ENCODE results near the gene SAMSN1.

The SAMSN1 gene

DNA sequence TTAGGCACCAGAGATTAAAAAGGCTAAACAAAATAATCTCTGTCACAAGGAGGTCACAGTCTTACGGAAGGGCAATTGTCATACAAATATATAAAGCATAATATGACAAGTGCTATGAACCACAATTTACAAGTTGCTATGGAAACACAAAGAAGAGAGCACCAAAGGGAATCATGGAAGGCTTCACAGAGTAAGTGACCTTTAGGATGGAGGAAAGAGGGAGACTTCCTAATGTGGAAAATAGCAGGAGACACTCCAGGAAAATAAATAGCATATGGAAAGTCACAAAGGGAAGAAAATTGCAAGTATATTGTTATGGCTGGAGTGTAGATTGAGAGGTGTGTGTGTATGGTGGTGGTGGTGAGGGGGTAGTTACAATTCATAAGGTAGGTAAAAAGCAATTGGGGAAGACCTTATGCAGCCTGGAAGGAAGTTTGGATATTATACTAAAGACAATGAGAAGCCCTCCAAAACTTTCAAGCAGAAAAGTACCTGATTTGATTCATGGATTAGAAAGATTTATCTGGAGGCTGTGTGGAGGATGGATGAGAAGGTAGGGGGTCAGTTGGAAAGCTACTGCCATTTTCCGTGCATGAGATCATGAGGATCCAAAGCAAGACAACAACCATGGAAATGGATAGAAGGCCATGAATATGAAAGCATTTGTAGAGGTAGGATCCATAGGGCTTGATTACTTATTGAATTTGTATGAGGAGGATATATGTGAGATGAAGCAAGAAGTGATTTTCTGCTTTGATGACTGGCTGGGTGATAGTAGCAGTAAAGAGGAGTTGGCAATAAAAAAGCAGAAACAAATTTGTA, 61.7 kb downstream of the SAMSN1 start:
- no peak for DNase-seq (ENCODE audit: low read depth in 3 of 3)

- DNase-seq (ENCODE audit: low read depth in 3 of 3), result no peak
These were observed 62.8 kb downstream of the SAMSN1 start for GRCh38 chr21:14483296-14483695.

- DNase-seq (ENCODE audit: low read depth in 3 of 3), result peak in 1 of 3 experiments; percentile 10
These were observed 64.0 kb downstream of the SAMSN1 start for GRCh38 chr21:14482165-14482564.

- DNase-seq (ENCODE audit: low read depth in 3 of 3), result no peak
These were observed 65.6 kb downstream of the SAMSN1 start for GRCh38 chr21:14480411-14481031.

DNA sequence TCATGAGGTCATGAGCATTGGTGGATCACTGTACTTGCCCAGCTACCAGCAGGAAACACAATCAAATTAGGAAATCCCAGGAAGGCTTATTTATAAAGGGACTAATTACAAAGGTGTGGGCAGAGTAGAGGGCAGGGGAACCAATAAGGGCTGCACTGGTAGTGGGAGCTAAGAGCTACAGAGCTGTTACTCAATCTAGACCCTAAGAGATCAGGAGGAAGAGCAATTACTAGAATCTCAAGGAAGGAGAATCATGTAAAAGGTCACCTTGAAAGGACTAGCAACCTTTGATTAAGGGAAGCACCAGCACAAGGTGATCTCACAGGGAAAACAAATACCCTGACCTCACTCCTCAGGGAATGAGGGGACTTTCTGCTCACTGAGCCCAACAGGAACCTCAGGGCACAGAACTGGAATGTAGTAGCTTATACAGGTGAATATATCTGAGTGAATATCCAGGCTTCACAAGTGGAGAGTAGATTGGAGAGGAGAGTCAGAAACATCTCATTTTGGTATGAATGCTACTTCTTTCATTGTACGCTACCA, 66.8 kb downstream of the SAMSN1 start:
- no peak for DNase-seq (ENCODE audit: low read depth in 3 of 3)

GRCh38 chr21:14477841-14478240, 68.3 kb downstream of the SAMSN1 start:
- DNase-seq (ENCODE audit: low read depth in 3 of 3), result no peak

DNA sequence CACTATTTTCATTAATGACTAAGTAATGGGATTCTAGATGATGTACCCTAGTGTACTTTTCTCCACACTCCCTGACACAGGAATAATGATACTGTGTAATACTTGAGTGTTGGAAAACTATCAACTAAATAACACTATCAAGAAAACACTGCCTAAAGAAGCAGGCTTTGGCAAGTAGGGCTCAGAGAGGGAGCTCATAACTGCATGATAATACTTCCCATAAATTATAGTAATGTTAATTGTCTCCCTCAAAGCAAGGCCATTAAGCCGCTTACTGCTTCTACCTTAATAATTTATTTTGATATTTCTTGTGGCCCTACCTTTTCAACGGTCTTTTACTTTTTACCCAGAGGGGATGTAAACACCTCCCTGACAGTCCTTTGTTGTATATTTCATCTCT, 69.0 kb downstream of the SAMSN1 start:
- no peak for DNase-seq (ENCODE audit: low read depth in 3 of 3)

DNA sequence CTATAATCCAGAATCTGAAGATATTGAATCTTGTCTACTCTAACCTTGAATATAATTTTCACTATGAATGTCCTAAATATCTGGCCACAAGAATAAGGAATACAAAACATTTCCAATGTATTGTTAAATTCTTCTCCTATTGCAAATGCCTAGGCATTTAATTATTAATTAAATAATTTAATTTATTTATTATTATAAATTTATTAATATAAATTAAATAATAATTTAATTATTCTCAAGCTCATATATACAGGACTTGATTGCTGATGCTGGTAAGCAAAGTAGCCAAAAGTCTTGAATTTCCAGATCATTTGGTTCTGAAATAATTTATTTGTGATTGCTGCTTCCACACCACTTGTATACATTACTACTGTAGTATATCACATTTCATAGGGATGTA, 71.1 kb downstream of the SAMSN1 start:
- no peak for DNase-seq (ENCODE audit: low read depth in 3 of 3)

DNA sequence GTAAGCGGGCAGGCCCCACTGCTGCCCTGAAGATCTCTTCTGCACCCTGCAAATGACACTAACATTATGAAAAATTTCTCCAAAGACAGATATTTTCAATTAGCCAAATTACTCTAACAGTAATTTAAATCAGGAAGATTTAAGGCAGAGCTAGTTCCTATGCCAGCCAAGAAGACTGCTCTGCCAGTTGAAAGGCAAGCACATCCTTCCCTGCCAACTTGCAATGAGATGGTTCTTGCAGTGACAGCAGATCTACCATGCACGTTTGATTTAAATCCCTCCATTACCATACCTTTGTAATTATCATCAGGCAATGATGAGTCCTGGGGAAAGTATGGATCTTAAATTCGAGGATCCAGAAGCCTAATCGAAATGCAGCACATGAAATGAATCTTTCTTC, 76.5 kb downstream of the SAMSN1 start:
- DNase-seq (ENCODE audit: low read depth in 3 of 3), result no peak

GRCh38 chr21:14466715-14467114, 79.4 kb downstream of the SAMSN1 start:
- no peak for DNase-seq (ENCODE audit: low read depth in 3 of 3)

GRCh38 chr21:14457762-14458161, 88.4 kb downstream of the SAMSN1 start:
- DNase-seq (ENCODE audit: low read depth in 3 of 3), result no peak

DNA sequence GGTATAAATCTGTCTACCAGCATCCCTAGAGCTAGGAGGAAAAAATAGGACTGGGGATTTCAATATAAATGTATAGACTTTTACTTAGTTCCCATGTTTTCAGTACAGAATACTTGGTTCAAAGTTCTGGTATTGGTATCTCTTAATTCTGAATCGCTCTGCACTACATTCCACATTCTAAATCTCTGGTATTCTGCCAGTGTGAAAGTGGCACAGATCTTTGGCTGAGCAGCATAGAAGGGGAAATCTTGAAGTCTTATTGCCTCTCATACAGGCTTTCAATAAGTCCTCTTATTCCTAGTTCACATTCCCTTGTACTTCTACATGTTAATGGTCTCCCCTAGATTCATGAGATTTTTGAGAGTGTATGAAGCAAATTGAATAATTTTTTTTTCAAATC, 89.2 kb downstream of the SAMSN1 start:
- DNase-seq (ENCODE audit: low read depth in 3 of 3), result no peak

DNA sequence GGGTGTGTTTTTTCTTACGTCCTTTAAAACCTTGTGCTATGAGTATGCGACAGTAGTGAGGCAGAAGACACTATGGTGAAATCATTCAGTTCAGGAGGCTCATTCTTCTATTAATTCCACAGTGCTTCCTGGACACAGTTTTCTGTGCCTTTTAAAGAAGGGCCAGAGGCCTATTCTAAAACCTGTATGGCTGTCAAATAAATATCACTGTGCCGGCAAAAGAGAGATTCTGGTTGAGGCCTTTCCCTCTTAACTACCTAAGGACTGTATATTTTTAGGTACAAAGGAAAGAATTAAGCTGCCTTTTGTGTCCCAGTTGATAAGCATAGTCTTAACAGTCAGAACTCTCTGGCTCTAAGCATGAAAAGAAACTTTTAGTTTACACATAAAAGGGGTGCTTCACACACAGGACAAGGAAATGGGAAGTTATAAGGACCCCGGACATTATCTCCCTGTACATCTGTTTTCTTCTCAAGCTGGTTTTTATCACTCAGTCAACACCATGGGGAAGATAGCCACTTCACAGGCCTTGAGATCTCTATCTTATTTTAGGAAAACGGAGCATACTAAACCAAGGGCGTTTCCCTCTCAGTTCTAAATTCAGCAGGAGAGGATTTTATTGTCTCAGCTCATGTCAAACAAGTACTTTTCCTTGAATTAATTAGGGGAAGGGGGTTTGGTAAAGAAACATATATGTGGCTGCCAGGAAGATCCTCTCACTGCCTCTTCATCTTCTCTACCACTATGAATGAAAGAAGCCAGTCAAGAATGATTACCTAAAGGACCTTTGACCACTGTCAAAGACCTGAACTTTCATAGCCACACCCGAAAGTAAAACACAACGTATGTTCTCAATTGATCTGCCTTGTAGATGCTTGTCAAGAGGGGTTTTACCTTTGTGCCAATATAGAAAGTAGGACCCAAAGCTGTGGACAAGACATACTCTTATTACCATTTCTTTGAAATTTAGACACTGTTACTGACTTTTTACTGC, 91.8 kb downstream of the SAMSN1 start:
- DNase-seq (ENCODE audit: low read depth in 3 of 3), result no peak

DNA sequence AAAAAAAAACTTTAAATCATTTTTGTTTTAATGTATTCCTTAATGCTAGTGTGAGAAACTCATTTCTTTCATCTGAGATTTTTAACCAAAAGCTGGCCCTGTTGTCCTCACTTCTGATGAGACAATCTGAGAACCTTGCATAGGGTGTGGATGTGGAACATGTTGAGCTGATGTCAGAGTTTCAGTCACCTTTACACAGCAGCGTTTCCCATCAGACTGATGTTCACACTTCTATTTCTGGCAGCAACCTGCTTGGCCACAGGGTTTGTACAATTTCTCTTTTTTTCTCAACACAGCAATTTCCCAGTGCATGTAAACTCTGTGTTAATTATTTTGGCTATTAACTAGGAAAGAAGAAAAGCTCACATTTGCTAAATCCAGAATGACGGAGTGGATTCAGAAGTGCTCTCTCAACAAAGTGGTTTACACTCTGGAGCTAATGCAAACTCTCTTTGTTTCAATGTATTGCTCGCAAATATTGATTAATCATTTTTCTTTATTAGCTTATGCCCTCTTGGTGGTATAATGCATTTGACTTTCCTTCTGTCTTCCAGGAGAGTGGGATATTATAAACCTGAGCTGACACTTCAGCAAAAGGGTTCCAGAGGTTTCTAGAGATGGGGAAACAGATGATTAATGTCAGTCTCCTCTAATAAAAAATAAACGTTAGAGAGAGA, 92.6 kb downstream of the SAMSN1 start:
- no peak for DNase-seq (ENCODE audit: low read depth in 3 of 3)

DNA sequence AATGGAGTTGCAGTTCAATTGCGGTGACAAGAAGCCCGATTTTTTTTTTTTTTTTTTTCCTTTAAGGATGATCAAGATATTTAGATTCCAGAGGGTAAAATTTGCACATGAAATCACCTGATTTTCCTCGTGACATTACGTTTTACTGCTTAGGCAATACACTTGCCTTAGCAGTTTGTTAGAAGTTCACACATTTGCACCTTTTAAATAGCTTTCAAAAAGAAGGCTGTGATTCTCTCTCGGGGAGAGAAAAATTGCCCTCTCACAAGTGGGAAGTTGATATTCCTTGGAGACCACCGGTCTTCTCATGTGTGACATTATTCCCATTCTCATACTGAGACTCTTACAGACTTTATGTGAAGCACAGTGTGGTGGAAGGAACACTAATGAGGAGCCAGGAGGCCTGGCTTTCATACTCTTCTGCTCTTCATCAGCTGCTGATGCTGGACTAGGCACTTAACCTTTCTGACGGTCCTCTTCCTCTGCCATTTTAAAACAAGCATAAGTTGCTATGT, 93.3 kb downstream of the SAMSN1 start:
- no peak for DNase-seq (ENCODE audit: low read depth in 3 of 3)

DNA sequence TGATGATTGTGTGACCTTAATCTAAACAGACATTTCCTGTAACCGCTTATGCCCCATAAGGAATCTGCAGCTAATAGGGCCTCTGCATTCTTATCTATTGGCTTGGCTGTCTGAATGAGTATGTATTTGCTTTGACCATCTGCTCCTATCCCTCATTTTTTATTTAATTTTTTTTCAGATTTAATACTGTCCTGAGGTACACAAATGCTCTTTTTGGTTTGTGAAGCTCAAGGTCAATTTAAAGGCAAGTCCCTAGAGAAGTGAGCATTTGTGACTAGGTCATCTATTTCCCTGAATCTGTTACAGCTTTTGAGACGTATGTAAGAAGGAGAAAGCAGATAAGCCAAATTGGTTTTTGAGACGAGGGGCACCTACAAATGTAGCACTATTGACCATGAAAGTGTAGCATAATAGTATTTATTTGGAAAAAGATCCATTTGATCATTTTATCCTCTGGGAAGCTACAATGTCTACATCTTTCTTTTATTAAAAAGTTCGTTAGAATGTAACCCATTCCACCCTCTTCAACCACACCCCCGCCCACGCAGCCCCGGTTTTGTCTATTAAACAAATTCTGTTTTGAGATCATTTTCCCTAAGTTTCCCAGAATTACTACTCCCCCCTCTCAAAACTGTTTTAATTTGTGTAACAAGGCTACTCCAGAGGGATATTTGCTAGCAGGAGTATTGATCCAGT, 93.9 kb downstream of the SAMSN1 start:
- no peak for DNase-seq (ENCODE audit: low read depth in 3 of 3)

DNA sequence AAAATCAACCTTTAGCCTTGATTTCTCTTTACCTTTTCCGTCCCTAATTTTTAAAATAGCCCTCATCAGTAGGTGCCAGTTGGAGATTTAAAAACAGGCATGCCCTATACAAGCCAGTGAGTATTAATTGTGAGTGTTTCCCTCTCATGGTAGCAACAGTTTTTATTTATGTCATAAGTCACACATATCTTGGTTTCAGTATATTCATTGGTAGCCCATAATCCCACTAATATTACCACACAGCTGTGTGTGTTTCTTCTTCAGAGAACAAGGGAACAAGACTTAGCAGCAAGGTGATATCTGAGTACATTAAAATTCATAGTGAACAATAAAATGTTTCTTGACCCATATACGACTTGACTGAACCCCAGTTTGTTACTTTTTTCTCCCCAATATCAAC, 94.6 kb downstream of the SAMSN1 start:
- DNase-seq (ENCODE audit: low read depth in 3 of 3), result no peak

GRCh38 chr21:14448784-14449183, 97.3 kb downstream of the SAMSN1 start:
- DNase-seq (ENCODE audit: low read depth in 3 of 3), result no peak

DNA sequence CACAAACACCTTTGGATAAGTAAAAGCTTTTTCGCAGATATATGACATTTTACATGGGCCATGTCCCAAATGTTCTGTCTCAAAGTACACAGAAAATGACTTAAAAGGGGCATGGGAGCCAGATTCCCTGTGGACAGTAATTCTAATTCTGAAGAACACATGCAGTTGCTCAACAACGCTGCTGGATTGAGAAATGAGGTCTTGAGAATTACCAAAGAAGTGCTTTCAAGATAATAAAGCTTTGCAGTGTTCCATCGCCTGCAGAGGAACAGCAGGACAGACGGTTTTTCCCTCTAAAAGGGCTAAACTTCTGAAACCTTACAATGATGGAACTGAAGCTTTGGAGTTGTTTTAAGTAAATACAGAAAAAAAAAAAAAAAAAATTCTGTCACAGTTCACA, 107.9 kb downstream of the SAMSN1 start:
- DNase-seq (ENCODE audit: low read depth in 3 of 3), result no peak

DNA sequence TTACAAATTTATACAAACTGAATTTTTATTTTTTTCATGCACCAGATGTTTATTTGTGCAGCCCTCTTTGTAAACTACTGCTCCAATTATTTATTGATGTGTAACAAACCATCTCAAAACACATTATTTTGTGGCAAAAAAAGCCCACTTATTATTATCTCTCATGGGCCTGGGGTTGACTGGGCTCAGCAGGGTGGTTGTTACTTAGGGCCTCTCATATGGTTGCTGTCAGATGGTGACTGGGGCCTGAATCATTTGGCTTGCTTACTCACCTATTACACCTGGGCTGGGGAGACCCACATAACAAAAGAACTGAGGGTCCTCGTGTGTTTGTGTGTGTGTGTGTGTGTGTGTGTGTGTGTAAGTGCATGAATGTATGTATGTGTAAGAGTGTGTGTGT, 110.7 kb downstream of the SAMSN1 start:
- DNase-seq (ENCODE audit: low read depth in 3 of 3), result no peak
